ENCODE data around the gene OR4D1.

GRCh38 chr17:58120195-58120822 lies 27.9 kb upstream of the OR4D1 start:
- TF ChIP-seq, protein P1, sequence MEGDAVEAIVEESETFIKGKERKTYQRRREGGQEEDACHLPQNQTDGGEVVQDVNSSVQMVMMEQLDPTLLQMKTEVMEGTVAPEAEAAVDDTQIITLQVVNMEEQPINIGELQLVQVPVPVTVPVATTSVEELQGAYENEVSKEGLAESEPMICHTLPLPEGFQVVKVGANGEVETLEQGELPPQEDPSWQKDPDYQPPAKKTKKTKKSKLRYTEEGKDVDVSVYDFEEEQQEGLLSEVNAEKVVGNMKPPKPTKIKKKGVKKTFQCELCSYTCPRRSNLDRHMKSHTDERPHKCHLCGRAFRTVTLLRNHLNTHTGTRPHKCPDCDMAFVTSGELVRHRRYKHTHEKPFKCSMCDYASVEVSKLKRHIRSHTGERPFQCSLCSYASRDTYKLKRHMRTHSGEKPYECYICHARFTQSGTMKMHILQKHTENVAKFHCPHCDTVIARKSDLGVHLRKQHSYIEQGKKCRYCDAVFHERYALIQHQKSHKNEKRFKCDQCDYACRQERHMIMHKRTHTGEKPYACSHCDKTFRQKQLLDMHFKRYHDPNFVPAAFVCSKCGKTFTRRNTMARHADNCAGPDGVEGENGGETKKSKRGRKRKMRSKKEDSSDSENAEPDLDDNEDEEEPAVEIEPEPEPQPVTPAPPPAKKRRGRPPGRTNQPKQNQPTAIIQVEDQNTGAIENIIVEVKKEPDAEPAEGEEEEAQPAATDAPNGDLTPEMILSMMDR (IDR thresholded peaks at IDR 0.05; ENCODE audit: borderline replicate concordance, extremely low read depth, low read length, poor library complexity, severe bottlenecking) = no peak
- no peak for TF ChIP-seq EZH2 (IDR thresholded peaks at IDR 0.05; ENCODE audit: borderline replicate concordance, low read depth, low read length, severe bottlenecking)
